GM20431 (cell line): Measurements from ENCODE around the gene LMF1.

Experiments used
- in situ Hi-C: fragments of 300-500 bp; cut with MseI, MboI; formaldehyde crosslinking; loops from one replicate; pipeline ENCODE4 v1.15.0; 2020; ENCODE audit warnings: low sequenced_read_pairs; ENCODE audit not compliant: unreplicated experiment

LMF1 gene

GRCh38 chr16:970766-971581 is at the start of gene LMF1:
LMF1 (minus strand) TSS chr16:970984; CDS start chr16:970980, 4 bp downstream.
- in situ Hi-C loops, result no loop called here

- in situ Hi-C loops, result no loop called here
These were observed 49.3 kb upstream of the LMF1 start for GRCh38 chr16:1020091-1020399.

- in situ Hi-C loops, result no loop called here
These were observed 48.7 kb upstream of the LMF1 start for GRCh38 chr16:1019231-1020090.

GRCh38 chr16:1018447-1019198 is 47.8 kb upstream of the LMF1 start:
- in situ Hi-C loops, result no loop called here

DNA sequence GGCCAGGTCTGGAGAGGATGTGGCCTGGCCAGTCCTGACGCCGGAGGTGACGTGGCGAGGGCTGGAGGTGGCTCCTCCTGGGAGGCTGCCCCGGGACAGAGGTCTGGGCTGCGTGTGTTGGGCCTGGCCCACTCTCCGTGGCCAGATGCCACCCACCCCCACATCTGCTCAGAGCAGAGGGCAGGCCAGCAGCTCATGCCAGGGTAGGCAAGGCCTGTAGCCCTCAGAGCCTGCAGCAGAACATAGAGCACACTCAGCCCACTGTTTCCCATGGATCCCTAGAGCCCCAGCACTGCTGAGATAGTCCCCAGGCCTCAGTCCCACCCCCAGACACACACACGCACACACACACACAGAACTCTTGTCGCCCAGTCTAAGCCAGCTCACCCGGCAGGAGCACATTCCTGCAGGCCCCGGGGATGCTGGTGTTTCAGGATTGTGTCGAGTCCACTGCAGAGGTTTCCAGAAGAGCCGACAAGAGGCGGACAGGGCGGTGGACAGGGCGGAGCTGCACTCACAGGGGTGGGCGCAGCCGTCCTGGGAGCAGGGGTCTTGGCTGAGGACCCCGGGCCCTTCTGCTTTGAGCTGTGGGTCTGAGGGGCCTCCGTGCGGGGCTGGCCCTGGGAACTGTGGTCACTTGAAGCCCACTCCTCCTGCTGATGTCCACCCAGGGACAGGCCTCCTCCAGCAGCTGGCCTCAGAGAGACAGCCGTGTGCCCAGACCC is 44.1 kb upstream of the LMF1 start:
- in situ Hi-C loops, result no loop called here

DNA sequence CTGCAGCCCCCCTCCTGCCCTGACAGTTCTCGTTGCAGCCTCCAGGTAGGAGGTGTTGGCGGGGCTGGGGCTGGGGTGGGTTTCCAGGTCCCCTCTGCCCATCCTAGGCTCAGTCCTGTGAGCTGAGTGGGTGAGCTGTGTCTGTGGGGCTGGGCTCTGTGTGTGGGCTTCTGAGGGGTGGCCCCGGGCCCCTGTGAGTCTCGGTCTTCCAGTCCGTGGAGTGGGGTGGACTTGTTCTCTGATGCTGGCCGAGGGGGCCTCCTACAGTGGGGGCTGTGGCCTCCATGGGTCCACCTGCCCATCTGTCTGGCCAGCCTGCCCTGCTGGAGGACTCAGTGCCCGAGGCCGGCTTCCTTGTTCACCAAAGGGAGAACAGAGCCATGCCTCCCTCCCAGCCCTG is 43.4 kb upstream of the LMF1 start:
- in situ Hi-C loops, result no loop called here

DNA sequence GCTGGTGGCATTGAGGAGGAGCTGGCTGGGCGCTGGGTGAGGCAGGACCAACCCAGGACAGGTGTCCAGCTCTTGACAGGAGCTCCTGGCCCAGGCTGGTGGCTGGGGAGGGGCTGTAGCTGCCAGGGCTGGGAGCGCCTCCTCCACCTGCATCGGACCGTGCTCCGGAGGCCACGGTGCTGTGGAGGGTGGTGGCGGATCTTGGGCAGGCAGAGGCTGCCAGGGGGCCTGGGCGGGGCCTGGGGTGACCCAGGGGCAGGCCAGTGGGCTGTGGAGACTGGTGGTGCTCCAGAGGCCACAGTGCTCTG is 42.8 kb upstream of the LMF1 start:
- in situ Hi-C loops, result no loop called here

- in situ Hi-C loops, result no loop called here
These were observed 42.2 kb upstream of the LMF1 start for GRCh38 chr16:1012722-1013592.

DNA sequence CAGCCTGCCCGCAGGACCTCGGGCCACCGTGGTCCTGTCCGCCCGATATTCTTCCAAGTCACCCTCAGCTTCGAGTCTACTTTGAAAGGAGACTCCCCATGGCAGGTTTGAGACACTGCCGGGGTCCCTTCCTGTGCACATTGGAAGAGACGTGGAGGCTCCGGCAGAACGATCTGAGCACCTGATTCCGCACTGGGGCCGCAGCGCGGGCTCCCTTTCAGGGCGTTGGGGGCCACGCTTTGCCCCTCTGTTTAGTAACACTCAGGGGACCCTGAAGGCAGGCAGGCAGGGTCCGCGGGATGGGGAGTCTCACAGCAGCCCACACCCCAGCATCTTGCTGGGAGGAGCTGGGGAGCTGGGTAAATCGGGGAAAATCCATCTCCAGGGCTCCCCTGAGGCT is 41.4 kb upstream of the LMF1 start:
- in situ Hi-C loops, result no loop called here

DNA sequence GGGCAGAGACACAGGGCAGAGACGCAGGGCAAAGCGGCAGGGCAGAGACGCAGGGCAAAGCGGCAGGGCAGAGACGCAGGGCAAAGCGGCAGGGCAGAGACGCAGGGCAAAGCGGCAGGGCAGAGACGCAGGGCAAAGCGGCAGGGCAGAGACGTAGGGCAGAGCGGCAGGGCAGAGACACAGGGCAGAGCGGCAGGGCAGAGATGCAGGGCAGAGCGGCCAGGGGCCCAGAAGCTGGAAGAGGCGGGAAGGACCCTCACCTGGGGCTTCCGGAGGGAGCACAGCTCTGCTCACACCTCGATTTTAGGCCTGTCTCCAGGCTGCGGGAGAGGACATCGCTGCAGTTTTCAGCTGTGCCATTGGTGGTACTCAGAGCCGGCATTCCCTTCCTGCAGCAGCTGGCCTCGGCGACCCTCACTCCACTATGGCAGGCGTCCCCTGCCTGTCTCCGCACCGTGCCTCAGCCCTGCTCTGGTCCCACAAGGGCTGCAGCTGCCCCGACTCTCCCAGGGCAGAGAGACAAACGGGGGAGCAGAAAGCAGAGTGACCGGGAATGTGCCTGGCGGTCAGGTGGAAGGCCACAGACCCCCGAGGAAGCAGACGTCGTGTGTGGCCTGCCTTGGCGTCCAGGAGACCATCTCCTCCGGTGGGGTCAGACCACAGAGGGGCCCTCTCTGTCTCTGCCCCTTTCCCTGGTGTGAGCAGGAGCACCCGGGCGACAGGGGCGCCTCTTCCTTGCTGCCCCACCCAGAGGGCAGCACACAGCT is 40.7 kb upstream of the LMF1 start:
- in situ Hi-C loops, result no loop called here

DNA sequence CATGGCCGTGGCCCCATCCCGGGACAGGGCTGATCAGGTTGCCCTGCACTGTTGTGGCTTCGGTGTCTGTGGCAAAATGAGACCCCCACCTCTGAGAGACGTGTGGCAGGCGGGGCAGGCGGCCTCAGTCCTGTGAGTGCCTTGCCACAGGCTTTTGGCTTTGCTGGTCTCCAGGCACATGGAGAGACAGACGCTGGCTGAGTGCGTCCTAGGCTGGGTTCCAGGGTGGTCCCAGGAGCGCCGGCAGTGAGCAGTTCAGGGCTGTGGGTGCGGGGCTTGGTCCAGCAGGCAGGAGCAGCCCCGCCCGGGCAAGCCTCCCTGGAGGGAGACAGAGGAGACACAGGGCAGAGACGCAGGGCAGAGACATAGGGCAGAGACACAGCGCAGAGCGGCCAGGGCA is 40.0 kb upstream of the LMF1 start:
- in situ Hi-C loops, result no loop called here

DNA sequence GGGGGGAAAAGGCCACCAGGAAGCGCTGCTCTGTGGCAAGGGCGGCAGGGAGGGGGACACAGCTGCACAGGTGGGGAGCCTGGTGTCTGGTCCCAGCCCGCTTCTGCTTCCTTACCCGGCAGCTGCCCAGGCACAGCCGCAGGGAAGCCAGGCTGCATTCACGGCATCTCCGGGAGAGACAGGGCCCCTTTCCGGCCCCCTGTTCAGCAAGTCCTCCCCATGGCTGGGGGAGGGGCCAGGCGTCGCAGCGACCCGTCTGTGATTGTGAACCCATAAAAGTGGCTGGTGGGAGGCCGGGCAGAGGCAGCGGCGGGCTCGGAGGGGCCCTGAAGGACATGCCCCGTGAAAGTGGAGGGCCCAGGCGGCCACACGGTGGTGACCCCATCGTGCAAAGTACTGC is 39.5 kb upstream of the LMF1 start:
- in situ Hi-C loops, result no loop called here

DNA sequence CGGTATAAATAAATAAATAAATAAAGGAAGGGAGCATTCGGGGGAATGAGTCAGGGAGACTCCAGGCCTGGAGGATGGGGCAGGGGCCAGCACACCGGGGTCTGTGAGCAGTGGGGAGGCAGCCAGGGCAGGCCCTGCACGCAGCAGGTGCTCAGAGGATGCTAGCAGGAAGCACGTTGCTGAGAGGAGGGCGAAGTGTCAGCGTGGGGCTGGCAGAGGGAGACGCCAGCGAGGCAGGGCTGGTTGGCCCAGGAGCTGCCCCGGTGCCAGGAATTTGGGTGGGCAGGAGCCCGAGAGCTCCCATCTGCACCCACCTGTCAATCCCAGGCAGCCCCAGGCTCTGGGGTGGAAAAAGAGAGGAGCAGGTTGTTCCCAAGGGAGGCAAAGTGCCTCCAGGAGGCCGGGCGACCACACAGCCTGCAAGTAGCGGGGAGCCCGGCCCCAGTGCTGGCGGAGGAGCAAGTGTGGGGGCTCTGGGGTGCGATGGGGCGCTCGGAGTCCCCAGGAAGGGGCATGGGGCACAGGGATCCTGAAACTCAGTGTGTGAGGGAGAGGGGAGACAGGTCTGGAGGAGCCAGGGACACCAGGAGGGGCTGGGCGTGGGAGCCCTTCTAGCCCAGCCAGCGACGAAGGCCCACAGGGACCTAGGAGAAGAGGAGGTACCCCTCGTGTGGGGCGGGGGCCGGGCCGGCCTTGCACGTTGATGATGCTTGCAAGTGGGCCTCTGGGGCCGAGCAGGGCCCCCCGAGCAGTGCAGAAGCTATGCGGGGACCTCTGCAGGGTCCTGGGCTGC is 38.8 kb upstream of the LMF1 start:
- in situ Hi-C loops, result no loop called here

DNA sequence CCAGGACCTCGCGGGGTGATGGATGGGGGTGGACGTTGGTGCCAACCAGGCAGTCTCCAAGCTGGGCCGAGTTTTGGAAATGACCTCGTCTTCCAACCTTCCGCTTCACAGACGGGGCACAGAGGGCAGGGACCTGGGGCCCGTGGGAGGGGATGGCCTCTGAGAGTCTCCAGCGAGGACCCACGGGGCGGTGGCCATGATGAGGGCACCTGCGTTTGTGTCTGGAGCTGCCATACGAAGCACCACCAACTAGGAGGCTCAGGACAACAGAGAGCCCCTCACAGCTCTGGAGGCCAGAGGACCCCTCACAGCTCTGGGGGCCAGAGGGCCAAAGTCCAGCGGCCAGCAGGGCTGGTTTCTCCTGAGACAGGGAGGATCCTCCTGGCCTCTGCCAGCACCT is 37.3 kb upstream of the LMF1 start:
- in situ Hi-C loops, result no loop called here

DNA sequence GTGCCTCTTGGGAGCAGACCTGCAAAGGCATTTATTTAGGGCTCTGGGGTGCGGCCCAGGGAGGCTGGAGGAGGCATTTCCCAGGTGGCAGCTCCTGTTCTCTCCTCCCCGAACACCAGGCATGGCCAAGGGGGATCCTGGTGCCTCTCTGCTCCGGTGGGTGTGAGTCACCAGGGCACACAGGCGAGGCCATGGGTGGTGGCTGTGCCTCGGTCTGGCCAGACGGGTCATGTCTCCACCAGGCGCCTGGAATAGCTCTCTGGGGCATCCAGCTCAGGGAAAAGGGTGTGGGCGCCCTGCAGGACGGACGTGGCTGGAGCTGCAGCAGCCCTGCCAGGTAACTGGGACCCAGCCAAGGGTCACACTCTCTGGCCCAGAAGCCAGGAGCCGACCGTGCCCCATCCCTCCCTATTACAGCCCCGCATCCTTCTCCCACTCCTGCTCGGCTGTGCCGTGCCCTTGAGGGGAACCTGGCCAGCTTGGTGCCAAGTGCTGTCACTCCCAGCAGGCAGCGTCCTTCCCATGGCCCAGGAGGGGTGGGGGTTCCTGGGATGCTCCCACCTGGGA is 36.6 kb upstream of the LMF1 start:
- in situ Hi-C loops, result no loop called here

DNA sequence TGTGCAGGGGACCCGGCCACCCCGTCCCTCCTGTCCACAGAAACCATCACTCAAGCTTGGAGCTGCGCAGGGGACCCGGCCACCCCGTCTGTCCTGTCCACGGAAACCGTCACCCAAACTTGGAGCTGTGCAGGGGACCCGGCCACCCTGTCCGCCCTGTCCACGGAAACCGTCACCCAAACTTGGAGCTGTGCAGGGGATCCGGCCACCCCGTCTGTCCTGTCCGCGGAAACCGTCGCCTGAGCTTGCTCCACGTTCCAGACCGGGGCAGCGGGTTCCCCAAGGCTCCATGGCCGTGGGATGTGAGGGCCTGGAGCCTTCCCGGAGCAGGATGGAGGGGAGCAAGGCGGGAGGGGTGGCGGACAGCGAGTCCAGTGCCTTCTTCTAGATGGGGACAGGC is 36.0 kb upstream of the LMF1 start:
- in situ Hi-C loops, result no loop called here

- in situ Hi-C loops, result no loop called here
These were observed 34.5 kb upstream of the LMF1 start for GRCh38 chr16:1005286-1005685.
